GM18519 (cell line): ENCODE results near the gene GNA15.
"Not testable (repeated sequence)": the region's sequence is repeated elsewhere in the genome, so short reads cannot be mapped to it uniquely, and the experiment has no call there.

Experiments used
- ATAC-seq: cut with Tn5 transposase; IDR thresholded peaks from one replicate; pipeline ENCODE4 v1.9.1; 2021; ENCODE audit warnings: mild to moderate bottlenecking, moderate library complexity; ENCODE audit not compliant: unreplicated experiment, low FRiP score

The GNA15 gene

GRCh38 chr19:3167533-3168272, 31.9 kb downstream of the GNA15 start:
- no peak for ATAC-seq

- no peak for ATAC-seq
Observed at GRCh38 chr19:3171894-3172672, 36.2 kb downstream of the GNA15 start.

GRCh38 chr19:3172673-3173000, 36.8 kb downstream of the GNA15 start:
- not testable (repeated sequence) for ATAC-seq

GRCh38 chr19:3175781-3176714, 40.2 kb downstream of the GNA15 start:
- ATAC-seq: no peak

GRCh38 chr19:3176715-3177501, 41.1 kb downstream of the GNA15 start:
- no peak for ATAC-seq

GRCh38 chr19:3178377-3178972, 42.6 kb downstream of the GNA15 start, which contains the start of gene S1PR4:
S1PR4 (plus strand) TSS chr19:3178769; CDS start chr19:3178793, 24 bp downstream.
- no peak for ATAC-seq

GRCh38 chr19:3178973-3179738, 43.3 kb downstream of the GNA15 start:
- ATAC-seq: no peak

GRCh38 chr19:3179739-3180293, 44.0 kb downstream of the GNA15 start:
- no peak for ATAC-seq

GRCh38 chr19:3183721-3184641, 48.1 kb downstream of the GNA15 start:
- no peak for ATAC-seq

GRCh38 chr19:3184847-3185460, 49.1 kb downstream of the GNA15 start:
- ATAC-seq: peak; percentile 6

- peak; percentile 50 for ATAC-seq
Observed at GRCh38 chr19:3185461-3186159, 49.8 kb downstream of the GNA15 start, which contains the start of gene NCLN. NCLN (plus strand) TSS chr19:3185930; CDS start chr19:3186031, 101 bp downstream.

- no peak for ATAC-seq
Observed at GRCh38 chr19:3186160-3186688, 50.4 kb downstream of the GNA15 start.

- ATAC-seq: no peak
Observed at GRCh38 chr19:3186891-3187661, 51.2 kb downstream of the GNA15 start.

- ATAC-seq: no peak
Observed at GRCh38 chr19:3187662-3188511, 52.1 kb downstream of the GNA15 start.
